Endometrium (tissue), 2 donors: ENCODE results near the gene CACNA2D1.

ENCODE experiments used
- FAIRE-seq: peaks from 2 replicates; lab custom pipeline; 2012; peaks lifted over from hg19 to GRCh38; lab: Jason Lieb, UNC
- donor health status: control.
- donor health status: control.

CACNA2D1 gene

GRCh38 chr7:82343716-82344115 lies 99.9 kb downstream of the CACNA2D1 start:
- FAIRE-seq, result no peak

- no peak for FAIRE-seq
These were observed 103.6 kb downstream of the CACNA2D1 start for GRCh38 chr7:82339958-82340357.

DNA sequence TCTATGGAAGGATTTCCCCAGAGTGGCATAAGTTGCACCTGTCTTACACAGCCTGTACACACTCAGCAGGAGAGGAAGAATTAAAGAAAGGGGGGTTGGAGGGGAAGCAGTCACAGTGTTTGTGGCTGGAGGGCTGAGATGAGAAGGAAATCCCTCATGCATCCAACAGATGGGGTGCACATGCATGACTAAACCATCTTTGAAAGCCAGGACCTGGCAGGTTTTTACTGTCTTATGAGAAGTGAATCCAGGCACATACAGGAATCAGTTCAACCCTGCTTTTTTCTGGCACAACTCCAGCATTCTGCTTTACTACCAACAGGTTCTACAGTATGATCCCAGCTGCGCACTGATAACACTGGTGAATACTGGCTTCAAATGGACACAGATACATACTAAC lies 107.7 kb downstream of the CACNA2D1 start:
- no peak for FAIRE-seq

GRCh38 chr7:82335001-82335400 lies 108.6 kb downstream of the CACNA2D1 start:
- FAIRE-seq, result no peak

DNA sequence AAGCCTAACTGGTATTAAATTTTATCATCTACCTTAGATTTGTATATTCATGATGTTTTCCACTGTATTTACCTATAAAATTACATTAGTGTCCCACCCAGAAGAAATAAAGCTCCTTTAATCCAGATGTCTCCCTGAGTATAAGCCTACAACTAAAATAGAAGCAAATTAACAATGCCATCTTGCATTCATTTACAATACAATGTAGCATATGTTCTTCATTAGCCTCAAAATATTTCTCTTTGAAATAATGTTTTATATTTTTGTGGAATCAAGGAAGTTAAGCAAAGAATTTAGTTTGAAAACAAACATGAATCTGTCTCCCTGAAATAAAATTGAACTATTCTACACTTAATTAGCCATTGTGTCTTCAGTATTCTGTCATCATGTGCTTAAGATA lies 112.3 kb downstream of the CACNA2D1 start:
- FAIRE-seq, result peak; percentile 95

GRCh38 chr7:82330706-82331215 lies 112.8 kb downstream of the CACNA2D1 start:
- FAIRE-seq, result no peak

- no peak for FAIRE-seq
These were observed 115.7 kb downstream of the CACNA2D1 start for GRCh38 chr7:82327898-82328297.

- no peak for FAIRE-seq
These were observed 118.2 kb downstream of the CACNA2D1 start for GRCh38 chr7:82325416-82325815.

- no peak for FAIRE-seq
These were observed 119.8 kb downstream of the CACNA2D1 start for GRCh38 chr7:82323806-82324205.

DNA sequence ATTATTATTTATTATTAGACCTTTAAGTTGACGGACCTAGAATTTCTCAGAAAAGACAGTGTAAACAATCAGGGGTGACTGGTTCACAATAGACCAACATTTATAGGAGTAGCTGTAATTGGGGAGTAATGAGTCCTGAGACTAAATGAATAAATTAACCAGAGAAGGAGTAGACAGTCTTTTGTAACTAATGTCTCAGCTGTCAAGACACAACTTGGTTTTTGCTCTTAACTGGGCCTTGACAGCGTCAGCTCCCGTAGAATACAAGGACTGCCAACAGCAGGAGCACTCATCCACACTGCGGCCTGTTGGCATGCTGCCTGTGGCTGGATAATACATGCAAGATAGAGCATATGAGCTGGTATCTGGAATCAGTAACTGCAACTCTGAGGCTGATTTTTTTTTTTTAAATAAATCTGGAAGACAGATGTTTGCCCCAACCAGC lies 123.9 kb downstream of the CACNA2D1 start:
- no peak for FAIRE-seq

GRCh38 chr7:82318786-82319185 lies 124.8 kb downstream of the CACNA2D1 start:
- no peak for FAIRE-seq

DNA sequence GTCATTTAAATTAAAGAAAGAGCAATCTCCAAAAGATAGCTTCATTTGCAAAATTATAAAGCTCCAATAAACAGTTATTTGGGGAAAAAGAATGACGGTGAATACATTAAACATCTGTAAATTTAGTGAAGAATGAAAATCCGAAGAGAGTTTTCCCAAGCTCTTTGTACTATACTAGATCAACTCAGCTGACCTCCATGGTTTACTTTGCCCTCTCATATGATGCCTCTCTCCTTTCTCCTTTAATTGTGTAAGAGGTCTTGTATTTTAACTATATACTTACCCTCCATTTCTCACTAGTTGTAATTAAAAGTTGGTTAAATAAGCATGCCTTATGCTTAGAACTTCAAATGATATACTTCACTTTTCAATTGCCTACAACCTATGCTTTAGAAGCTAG lies 125.8 kb downstream of the CACNA2D1 start:
- FAIRE-seq, result no peak

DNA sequence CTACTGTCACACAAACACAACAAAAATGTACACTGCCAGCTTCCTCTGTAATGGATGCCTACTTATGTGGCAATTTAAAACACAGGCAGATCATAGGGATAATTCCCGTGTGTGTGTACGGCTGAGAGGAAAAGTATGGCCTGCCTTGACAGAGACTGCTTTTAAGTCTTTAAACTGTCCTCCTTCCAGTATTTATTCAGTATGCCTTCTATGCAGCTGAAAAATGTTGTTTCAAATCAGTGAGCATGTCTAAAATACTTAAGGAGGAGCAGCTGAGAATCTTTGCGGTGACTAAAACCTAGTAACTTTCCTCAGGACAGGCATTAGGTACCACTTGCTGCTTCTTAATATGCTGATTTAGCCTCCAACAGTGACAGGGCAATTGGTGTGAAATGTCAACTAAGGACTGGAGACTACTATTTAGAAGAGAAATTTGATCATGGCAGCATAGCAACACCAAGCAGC lies 126.3 kb downstream of the CACNA2D1 start:
- no peak for FAIRE-seq

- FAIRE-seq, result no peak
These were observed 130.3 kb downstream of the CACNA2D1 start for GRCh38 chr7:82313269-82313668.

GRCh38 chr7:82312646-82313045 lies 130.9 kb downstream of the CACNA2D1 start:
- FAIRE-seq, result no peak

DNA sequence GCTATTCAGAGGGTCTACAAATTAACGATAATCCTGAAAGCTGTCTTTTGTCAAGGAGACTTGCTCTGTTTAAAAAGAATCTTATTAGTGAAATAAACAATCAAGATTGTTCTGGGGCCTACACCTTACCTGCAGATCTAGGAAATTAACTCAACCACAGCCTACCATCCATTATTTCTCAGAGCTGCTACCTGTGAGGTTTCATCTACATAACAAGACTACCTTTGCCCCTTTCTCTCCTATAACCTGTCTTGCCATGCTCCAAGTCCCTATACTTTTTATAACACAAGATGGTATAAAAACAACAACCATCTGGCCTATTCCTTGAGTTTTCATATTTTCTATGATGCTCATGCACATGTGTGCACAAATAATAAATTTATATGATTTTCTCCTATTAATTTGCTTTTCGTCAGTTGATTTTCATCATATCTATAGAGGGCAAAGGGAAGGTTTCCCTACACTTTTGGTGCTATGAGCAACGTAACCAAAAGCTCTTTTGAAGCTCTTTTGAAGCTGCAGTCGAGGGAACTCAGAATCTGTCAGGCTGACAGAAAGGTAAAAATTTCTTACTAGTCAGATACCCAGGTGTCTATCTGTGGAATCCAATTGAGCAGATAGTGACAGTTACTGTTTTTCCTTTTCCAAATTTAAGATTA lies 138.1 kb downstream of the CACNA2D1 start:
- no peak for FAIRE-seq

DNA sequence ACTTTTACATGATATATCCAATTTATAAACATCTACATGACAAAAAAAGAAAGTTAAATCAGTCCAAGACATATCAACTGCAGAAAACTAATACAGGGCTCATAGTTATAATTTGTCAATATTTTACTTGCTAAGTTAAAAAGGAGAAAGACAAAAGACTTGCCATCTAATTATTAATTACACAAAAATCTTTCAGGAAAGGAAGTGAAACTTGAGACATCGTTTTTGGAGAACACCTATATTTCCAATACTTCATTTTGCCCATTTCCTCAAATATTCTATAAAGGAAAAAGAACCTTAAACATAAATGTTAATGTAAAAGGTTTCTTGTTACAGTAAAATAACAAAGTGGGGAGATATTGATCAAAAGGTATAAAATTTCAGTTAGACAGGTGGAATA lies 148.7 kb downstream of the CACNA2D1 start:
- FAIRE-seq, result peak; percentile 18

- no peak for FAIRE-seq
These were observed 149.2 kb downstream of the CACNA2D1 start for GRCh38 chr7:82294382-82294784.

- no peak for FAIRE-seq
These were observed 150.1 kb downstream of the CACNA2D1 start for GRCh38 chr7:82293467-82293866.

DNA sequence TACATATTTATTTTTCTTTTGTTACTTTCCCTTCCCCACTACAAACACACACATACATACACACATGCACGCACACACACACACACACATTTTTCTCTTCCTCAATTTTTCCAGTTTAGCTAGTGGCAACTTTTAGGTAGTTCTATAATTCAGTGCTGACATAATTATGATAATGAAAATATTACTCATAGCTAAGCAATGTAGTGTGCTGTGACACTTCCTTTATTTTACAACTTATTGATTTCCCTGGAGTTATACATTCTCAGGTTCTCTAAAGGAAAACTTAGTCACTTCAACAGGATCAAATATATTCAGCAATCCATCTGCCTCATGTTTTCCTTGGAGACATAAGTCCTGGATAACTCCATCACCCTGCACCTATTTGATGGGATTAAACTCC lies 151.6 kb downstream of the CACNA2D1 start:
- FAIRE-seq, result no peak

- FAIRE-seq, result no peak
These were observed 153.7 kb downstream of the CACNA2D1 start for GRCh38 chr7:82289889-82290288.

DNA sequence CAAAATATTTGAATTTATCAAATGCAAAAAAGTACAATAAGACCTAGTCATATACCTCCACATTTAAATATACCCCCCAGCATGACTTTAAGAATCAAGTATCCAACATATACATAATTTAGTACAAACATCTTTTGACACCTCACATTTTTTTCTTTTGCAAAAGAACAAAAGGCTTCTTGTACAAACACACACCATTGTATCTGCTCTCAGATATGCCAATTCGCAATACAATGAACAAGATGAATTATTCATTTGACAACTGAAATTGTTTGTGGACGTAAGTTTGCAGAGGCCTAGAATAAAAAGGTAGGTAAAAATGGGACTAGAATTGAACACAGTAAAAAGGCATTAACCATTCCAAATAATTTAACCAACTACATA lies 154.4 kb downstream of the CACNA2D1 start:
- no peak for FAIRE-seq

DNA sequence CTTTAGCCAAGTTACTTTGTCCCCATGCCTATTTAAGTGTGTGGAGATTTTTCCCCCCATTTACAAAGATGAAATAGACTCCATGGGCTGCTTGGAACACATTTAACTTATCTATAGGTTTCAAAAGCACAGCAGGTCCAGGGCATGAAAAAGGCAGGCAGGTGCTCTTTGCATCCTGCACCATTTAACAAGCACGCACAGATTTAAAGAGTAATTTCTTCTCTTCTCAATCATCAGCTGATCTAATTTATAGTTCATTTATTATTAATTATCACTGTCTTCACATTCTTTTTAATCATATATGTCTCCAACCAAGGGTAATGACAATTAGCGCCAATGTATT lies 156.8 kb downstream of the CACNA2D1 start:
- FAIRE-seq, result no peak

GRCh38 chr7:82286096-82286797 lies 157.3 kb downstream of the CACNA2D1 start:
- FAIRE-seq, result peak; percentile 8
